Nephron progenitor cell (in vitro differentiated cells): ENCODE data around the gene SEC22A.
A peak's percentile ranks its signal among the peaks of the same experiment; 100 is the strongest.

Source experiments
- DNase-seq: peaks from one replicate; pipeline ENCODE4 v3.0.0; 2021
- H3K27ac Mint-ChIP-seq: 2 replicates; pipeline ENCODE4 v1.8.0; 2021; ENCODE audit warnings: mild to moderate bottlenecking, moderate library complexity, mixed read lengths
- H3K27me3 Mint-ChIP-seq: 2 replicates; pipeline ENCODE4 v1.8.0; 2021; ENCODE audit warnings: mild to moderate bottlenecking, low read depth, mixed read lengths; ENCODE audit not compliant: poor library complexity
- H3K36me3 Mint-ChIP-seq: 2 replicates; pipeline ENCODE4 v1.8.0; 2021; ENCODE audit warnings: low read depth, mixed read lengths
- H3K4me1 Mint-ChIP-seq: 2 replicates; pipeline ENCODE4 v1.8.0; 2021; ENCODE audit warnings: mixed read lengths
- H3K4me3 Mint-ChIP-seq: 2 replicates; pipeline ENCODE4 v1.8.0; 2021; ENCODE audit warnings: mild to moderate bottlenecking, moderate library complexity, mixed read lengths
- H3K9me3 Mint-ChIP-seq: 2 replicates; pipeline ENCODE4 v1.8.0; 2021; ENCODE audit warnings: mild to moderate bottlenecking, moderate library complexity, mixed read lengths
- CTCF ChIP-seq: fragments of 200-600 bp; sonication (generic); IDR thresholded peaks from 2 replicates; pipeline ENCODE4 v1.5.0; 2021; ENCODE audit warnings: antibody characterized with exemption

Gene SEC22A

GRCh38 chr3:123296836-123297626, 95.3 kb downstream of the SEC22A start:
- H3K9me3 Mint-ChIP-seq, result peaks cover 7% of the 10 kb centered on the region
- H3K27me3 Mint-ChIP-seq, result peaks cover 18% of the 10 kb centered on the region
- H3K27ac Mint-ChIP-seq, result no peak overlapping the region
- H3K4me3 Mint-ChIP-seq, result no peak overlapping the region
- H3K36me3 Mint-ChIP-seq, result no peaks in the 10 kb centered on the region
- no peak for DNase-seq
- H3K4me1 Mint-ChIP-seq, result no peaks in the 10 kb centered on the region
- no peak for TF ChIP-seq CTCF

GRCh38 chr3:123297627-123297899, 95.8 kb downstream of the SEC22A start:
- peaks cover 18% of the 10 kb centered on the region for H3K27me3 Mint-ChIP-seq
- no peaks in the 10 kb centered on the region for H3K36me3 Mint-ChIP-seq
- no peak for DNase-seq
- no peaks in the 10 kb centered on the region for H3K4me1 Mint-ChIP-seq
- no peak overlapping the region for H3K4me3 Mint-ChIP-seq
- H3K9me3 Mint-ChIP-seq, result peaks cover 7% of the 10 kb centered on the region
- no peak for TF ChIP-seq CTCF
- no peak overlapping the region for H3K27ac Mint-ChIP-seq

- H3K27ac Mint-ChIP-seq, result peak overlapping the region; percentile 50
- peaks cover 18% of the 10 kb centered on the region for H3K27me3 Mint-ChIP-seq
- TF ChIP-seq CTCF, result no peak
- H3K9me3 Mint-ChIP-seq, result peaks cover under 1% of the 10 kb centered on the region
- H3K4me1 Mint-ChIP-seq, result no peaks in the 10 kb centered on the region
- H3K36me3 Mint-ChIP-seq, result peaks cover 4% of the 10 kb centered on the region
- H3K4me3 Mint-ChIP-seq, result no peak overlapping the region
- DNase-seq, result no peak
Observed at GRCh38 chr3:123298903-123299302, 97.2 kb downstream of the SEC22A start.

- Mint-ChIP-seq H3K4me3 (no peak overlapping the region), H3K36me3 (peaks cover 4% of the 10 kb centered on the region), H3K27me3 (peaks cover 14% of the 10 kb centered on the region), H3K4me1 (no peaks in the 10 kb centered on the region), H3K9me3 (no peaks in the 10 kb centered on the region), H3K27ac (no peak overlapping the region)
- DNase-seq, result no peak
- TF ChIP-seq CTCF, result no peak
Observed at GRCh38 chr3:123299581-123299980, 97.8 kb downstream of the SEC22A start.

DNA sequence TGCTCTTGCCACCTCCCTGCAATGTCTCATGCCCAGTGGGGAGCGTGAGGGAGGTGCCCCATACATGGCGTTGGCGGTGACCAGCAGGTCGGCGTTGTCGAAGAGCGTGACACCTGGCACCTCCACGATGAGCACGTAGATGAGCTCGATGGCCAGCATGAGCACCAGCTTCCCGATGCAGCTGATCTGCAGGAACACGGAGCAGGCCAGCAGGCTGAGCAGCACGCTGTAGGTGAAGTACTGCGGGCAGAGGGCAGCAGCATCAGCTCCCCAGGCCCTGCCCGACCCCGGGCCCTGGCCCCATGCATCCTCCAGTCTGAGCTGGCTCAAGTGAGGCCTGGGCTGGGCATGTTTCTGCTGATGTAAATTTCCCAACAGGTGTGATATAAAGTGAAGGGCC, 98.3 kb downstream of the SEC22A start:
- Mint-ChIP-seq H3K36me3 (peaks cover 4% of the 10 kb centered on the region), H3K27ac (no peak overlapping the region), H3K4me1 (no peaks in the 10 kb centered on the region), H3K27me3 (peaks cover 10% of the 10 kb centered on the region), H3K9me3 (no peaks in the 10 kb centered on the region), H3K4me3 (no peak overlapping the region)
- TF ChIP-seq CTCF, result no peak
- DNase-seq, result no peak

- peaks cover 4% of the 10 kb centered on the region for H3K36me3 Mint-ChIP-seq
- H3K4me3 Mint-ChIP-seq, result no peak overlapping the region
- no peaks in the 10 kb centered on the region for H3K9me3 Mint-ChIP-seq
- H3K27ac Mint-ChIP-seq, result no peak overlapping the region
- no peak for DNase-seq
- TF ChIP-seq CTCF, result no peak
- H3K4me1 Mint-ChIP-seq, result no peaks in the 10 kb centered on the region
- peaks cover 10% of the 10 kb centered on the region for H3K27me3 Mint-ChIP-seq
Observed at GRCh38 chr3:123300583-123300982, 98.8 kb downstream of the SEC22A start.
